22Rv1 (cell line): ENCODE data around the gene SLF1.

ENCODE experiments used
- ZFX ChIP-seq: fragments of 450-650 bp; IDR thresholded peaks from 2 replicates; pipeline ENCODE4 v1.6.1; 2017; ENCODE audit warnings: antibody characterized with exemption, borderline replicate concordance
- TF ChIP-seq, protein P1 (sequence below): fragments of 450-650 bp; IDR thresholded peaks from 2 replicates; pipeline ENCODE4 v1.5.1; 2017; ENCODE audit warnings: mild to moderate bottlenecking

DNA sequence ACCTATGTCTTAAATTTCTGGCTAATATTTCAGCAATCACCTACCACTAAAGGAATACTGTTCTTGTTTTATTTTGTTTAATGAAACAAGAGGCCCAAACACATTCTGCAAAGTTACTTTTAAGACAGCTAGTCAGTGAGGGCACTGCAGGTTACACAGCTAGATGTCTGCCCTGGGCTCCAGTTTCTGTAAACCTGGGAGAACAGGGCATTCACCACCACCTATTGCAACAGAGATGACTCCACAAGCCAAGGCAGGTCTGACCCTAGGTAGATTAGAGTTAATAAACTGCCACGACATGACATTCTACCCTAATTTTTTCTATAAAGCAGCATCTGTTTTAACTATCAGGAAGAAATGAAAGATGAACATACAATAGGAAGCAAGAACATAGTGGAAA is 90.8 kb downstream of the SLF1 start:
- TF ChIP-seq, protein P1, sequence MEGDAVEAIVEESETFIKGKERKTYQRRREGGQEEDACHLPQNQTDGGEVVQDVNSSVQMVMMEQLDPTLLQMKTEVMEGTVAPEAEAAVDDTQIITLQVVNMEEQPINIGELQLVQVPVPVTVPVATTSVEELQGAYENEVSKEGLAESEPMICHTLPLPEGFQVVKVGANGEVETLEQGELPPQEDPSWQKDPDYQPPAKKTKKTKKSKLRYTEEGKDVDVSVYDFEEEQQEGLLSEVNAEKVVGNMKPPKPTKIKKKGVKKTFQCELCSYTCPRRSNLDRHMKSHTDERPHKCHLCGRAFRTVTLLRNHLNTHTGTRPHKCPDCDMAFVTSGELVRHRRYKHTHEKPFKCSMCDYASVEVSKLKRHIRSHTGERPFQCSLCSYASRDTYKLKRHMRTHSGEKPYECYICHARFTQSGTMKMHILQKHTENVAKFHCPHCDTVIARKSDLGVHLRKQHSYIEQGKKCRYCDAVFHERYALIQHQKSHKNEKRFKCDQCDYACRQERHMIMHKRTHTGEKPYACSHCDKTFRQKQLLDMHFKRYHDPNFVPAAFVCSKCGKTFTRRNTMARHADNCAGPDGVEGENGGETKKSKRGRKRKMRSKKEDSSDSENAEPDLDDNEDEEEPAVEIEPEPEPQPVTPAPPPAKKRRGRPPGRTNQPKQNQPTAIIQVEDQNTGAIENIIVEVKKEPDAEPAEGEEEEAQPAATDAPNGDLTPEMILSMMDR, result no peak
- no peak for TF ChIP-seq ZFX
